T-helper 9 cell (primary cell): ENCODE results near the gene FAM193B.
"Not testable (repeated sequence)": the region's sequence is repeated elsewhere in the genome, so short reads cannot be mapped to it uniquely, and the experiment has no call there.

ENCODE experiments used
- DNase-seq: peaks from one replicate; pipeline ENCODE4 v3.0.0-alpha.2; 2020

The FAM193B gene

DNA sequence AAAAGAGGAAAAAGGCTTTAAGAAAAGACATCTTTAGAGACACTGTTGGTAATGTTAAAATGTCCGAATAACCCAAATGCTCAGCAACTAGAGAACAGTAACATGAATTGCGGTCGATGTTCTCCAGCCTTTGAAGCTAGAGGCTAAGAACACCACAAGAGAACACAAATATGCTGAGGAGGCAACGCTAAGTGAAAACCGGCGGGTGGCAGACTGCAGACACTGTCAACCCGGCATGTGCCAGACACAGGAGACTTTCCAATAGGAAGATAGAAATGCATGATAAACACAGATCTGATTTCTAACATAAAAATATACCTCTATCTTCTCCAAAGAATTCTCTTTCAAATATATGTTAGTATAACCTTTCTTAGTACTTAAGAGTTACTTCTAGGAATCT, 19.2 kb downstream of the FAM193B start:
- DNase-seq = no peak

DNA sequence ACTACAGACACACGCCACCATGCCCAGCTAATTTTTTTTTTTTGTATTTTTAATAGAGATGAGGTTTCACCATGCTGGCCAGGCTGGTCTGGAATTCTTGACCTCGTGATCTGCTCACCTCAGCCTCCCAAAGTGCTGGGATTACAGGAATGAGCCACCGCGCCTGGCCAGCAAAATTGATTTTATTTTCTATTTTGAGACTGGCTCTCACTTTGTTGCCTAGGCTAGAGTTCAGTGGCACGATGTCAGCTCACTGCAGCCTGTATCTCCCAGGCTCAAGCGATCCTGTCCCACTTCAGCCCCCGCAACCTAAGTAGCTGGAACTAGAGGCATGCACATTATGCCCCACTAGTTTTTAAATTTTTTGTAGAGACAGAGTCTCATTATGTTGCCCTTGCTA, 19.9 kb downstream of the FAM193B start:
- not testable (repeated sequence) for DNase-seq

DNA sequence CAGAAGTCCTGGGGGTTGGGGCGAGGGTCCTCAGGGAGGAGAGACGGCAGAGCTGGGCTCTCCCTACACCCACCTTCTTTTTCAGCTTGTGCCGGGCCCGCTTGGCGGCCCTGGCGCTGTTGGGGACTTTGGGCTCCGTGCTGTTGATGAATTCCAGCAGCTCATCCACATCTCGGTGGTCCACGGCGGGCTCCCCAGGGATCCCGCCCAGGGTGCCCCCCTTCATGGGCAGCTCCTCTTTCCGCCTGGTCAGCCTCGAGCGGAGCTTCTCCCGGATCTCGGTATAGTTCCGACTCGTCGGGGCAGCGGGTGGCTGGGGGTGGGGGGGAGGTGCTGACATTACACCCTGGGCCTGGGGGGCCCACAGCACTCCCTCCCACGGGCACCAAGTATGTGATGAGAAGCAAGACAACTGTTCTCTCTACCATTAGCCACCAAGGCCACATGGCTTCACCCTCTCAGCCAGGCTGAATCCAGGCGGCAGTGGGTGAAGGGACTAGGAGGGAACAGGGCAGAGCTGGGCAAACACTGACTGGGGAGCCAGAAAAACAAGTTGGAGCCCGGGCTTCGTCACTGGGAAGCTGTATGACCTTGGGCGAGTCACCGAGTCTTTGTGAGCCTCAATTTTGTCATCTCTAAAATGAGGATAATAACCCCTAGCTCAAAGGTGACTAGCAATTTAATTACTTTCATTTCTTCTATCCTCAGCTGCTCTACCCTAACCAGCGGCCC, 23.0 kb downstream of the FAM193B start:
- no peak for DNase-seq

DNA sequence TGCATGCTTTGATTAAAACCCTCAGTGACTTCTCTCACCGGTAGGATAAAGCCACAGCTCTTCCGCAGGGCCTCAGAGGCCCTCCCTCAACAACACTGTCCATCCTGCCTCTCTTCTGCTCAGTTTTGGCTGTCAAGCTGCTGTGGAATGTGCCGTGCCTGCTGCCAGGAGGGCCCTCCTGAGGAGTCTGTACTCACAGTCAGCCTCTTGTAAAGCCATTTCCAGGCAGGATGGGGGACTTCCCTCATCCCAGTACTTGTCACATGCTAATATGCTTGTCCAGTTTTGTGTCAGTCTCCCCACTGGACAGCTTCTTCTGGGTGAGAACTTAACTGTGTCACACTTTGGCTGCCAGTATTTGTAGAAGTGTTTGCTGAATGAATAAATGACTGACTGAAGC, 23.7 kb downstream of the FAM193B start:
- DNase-seq = no peak

DNA sequence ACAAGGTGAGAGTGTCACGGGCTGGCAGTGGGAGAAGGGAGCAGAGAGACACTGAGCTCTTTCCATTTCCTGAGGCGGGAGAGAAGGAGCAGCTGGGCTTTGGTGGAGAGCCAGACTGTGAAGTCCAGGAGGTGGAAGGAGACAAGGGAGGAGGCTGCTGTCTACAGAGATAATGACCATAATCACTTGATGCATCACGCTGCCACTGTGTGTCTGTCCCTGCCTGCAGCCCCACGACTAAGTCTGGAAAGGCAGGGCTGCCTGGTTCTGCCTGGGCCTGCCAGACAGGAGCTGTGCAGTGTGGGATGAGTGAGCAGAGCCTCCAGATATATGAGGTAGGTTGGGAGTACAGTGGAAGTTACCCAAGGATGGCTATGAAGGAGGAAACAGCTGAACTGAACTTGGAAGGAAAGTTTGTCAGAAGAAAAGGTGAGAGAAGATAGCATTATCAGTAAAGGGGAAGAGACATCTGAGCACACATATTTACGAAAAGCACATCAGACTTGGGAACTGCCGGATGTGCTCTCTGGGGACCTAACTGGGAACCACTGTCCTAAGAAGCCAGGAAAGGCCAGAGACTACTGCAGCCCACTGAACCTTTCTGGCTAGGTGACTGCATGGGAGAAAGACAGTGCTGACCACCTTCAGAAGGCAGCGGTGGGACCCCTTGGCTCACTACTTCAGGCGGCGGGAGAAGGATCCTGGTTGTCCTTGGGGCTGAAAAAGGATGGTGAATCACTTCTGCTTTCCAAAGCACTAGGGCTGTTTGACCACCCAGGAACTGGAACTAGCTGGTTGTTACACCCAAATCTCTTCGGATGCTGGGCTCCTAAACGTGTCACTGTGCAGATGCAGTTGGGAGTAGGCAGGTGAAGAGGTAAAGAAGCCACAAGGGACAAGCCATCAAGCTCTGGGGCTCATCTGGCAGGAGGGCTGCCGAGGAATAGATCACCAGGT, 24.8 kb downstream of the FAM193B start:
- no peak for DNase-seq

DNA sequence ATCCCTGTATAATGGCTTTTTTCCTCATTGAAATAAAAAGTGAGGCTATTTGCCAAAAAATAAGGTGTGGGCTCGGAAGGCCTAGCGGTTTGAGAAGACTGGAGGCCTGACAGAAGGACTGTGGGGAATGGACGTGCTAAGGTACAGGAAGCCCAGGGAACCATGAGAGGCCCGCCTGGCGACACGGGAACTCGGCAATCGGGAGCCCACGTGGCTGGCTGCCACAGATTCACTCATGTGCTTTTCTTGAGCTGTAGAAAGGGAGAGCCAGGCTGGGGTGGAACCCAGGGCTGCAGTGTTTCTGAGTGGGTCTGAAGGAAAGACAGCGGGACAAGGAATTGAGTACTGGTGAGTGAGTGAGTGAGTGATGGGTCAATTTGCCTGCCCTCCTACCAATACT, 25.7 kb downstream of the FAM193B start:
- DNase-seq = no peak

DNA sequence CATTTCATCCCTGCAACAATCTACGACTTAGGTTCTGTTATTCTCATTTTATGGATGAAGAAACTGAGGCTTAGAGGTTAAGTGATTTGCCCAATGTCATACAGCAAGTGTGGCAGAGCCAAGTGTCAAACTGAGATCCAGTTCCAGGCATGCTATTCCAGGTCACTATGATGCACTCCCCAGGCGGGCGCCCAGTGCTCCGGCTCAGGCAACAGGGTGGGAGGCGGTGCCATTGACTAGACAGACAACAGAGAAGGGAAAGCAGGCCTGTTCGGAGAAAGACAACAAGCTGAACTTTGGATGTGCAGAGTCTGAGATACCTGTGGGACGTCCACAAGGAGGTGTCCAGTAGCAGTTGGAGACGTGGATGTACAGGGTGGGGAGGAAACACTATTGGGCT, 26.8 kb downstream of the FAM193B start:
- DNase-seq = no peak

DNA sequence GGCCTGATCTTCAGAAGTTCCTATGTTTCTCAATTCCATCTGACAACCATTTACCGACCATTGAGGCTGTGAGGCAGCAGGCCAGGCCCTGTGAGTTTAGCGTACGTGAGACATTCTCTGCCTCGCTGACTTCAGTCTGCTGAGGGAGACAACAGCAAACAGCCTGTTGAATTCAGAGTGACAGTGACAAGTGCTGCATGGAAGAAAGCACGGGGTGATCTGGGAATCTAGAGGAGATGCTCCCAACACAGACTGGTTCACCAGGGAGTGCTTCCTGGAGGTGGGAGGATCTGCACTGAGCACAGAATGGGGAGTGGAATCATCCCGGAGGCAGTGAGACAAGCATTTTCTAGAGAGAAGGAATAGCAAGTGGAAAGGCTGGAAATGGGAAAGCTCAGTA, 27.6 kb downstream of the FAM193B start:
- no peak for DNase-seq

DNA sequence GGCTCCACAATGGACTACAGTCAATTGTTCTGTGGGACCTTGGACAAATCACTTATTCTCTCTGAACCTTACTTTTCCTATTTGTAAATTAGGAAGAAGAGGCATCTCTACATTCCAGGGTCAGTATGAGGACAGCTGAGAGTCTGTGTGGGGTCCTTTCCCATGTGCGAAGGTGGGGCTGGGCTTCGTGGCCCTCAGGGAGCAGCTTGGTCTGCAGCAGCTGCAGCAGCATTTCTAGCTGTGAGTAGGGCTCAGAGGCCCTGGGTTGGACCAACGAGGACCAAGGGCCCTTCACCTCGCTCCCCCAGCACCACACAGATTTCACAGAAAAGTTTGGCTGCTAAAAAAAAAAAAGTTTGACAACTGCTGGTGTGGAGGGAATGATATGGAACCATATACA, 28.2 kb downstream of the FAM193B start:
- no peak for DNase-seq

DNA sequence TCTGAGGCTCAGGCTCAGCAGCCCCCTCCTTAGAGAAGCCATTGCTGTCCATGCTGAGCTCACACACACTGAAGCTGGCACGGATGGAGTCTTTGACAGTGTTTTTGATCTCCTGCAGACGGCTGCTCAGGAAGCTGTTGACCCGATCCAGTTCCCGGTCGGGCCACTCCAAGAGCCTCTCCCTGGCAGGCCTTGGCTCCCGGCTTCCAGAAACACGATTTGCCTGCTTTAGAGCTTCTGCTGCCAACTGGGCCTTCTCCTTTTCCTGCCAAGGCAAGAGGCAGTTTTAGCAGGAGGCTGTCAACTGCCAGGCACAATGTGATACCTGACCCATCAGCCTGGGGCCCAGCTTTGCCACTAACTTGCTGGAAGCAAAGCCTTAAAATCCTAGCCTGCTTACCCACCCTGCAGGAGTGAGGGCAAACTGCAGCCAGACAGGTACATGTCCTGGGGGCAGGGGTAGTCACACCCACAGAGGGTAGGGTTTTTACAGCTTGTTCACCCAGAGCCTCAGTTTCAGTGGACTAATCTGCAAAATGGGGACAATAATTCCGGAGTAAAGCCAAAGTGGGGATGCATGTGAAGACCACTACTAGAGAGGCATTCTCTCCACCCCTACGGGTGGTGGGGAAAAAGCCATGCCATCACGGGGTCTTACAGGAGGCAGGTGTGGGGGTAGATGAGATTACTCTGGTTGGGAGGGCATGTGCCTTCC, 29.3 kb downstream of the FAM193B start:
- DNase-seq = no peak

DNA sequence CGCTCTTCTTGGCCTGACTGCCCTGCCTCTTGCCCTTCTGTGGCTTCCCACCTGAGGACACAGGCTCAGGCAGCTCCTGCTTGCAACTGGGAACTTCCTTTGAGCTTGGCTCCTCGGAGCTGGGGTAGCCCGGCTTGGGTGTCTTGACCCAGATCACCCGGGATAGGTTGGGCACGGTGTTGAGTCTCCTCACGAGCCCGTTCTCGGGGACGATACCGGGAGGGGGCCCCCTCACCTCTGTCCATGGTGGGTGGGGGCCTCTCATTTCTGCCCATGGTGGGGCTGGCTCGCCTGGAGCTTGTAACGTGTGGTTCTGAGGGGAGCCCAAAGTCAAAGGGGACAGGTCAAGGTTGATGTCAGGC, 29.8 kb downstream of the FAM193B start:
- DNase-seq = no peak

DNA sequence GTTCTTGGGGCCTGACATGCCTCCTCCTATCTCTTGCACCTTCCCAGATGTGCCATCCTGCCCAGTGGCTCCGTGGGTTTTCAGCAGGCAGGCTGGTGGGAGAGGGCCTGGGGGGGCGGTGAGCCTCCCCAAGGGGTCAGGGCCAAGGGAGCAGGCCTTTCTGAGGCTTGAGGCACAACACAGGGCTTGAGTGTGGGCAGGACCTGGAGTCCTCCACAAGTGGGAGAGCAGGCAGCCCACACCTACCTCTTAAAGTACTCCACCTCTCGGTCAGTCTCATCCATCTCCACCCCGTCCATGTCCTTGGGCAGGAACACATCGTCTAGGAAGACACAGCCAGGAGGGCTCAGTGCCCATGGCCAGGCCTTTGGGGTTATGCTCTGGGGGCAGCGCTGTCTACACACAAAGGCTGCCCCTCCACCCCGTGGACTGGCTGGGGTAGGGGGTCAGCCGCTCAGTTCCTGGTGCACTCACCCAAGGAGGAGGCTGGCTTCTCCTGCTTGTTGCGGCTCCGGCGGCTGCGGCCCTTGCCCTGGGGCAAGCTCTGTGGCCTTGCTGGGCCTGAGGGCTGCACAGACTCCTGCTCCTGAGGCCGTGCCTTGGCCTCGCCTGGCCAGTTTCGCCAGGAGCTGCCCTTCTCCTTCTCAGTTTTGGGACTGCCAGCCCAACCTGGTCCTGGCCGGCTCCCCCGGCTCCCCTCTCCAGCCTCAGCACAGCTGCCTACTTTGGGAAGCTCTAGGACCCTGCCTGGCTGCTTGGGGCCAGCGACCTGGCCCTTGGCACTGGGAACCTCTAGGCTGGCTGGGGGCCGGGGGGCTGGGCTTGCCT, 30.4 kb downstream of the FAM193B start:
- DNase-seq = no peak

DNA sequence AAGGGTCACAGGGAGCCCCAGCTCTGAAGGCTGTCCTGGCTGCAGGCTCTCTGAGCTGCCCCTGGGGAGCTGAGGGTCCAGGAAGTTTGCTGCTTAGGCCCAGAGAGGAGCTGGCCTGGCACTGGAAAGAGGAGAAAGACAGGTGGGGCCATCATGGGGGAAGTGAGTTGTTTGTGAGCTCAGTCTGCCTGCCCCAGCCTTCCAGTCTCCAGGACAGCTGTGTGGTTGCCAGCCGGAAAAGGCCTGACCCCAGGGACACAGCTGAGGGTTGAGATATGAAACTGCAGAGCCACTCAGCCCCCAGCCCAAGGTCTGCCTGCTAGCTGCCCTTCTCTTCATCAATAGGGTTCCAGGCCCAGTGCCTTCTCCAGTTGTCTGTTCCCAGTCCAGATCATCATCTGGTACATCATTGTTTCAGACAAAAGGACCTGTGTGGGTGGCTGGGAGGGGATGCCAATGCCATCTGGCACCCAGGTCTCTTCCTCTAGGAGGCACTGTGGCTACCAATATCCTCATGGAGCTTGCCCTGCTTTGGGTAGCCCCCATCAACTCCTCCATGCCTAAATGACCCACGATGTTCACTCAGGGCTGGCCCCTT, 33.3 kb downstream of the FAM193B start:
- DNase-seq = no peak

DNA sequence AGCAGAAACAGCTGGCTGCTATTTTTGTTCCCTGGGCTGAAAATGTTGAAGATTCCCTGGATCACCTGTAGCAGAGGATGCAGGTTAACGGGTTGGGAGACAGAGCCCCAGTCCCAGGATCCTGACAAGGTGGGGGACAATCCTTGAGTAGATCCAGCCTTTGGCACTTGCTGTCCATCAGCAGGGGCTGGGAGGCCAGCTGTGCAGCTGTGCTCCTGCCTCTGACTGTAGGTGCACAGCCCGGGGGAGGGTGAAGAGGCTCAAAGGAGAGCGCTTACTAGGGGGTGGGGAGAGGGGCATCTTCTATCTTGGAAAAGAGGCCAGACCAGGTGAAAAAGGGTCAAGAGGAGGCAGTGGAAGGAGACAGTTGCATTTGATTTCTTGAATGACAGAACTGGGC, 34.1 kb downstream of the FAM193B start:
- no peak for DNase-seq

DNA sequence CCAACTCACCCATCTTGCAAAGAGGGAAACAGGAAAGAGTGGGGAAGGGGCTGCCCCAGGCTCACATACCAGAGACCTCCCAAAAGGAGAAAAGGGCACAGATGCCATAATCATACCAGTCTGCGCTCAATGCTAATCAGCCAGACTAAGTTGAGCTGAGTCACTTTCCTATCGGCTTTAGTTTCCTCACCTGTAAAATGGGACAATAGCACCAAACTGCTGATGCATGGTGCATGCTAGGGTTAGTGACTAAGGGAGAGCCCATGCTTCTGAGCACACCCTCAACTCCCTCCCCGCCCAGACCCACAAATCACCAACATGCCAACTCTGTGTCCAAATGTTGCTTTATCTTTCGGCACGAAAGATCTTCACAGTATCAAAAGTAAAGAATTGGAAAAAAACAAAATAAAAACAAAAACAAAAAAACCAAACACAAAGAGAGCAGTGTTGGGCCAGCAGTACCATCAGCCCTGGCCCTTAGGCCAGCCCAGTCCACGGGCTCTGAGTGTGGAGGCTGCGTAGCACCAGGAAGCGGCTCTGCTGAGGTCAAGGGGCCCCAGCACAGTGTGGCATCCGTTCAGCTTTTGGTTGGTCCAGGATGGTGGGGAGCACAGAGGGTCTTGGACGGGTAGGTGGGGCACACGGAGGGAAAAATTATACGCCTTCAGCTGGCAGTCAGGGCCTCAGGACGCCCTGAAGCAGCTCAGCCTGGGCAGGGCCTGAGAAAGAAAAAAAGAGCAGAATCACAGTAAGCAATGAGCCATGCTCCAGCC, 34.7 kb downstream of the FAM193B start:
- DNase-seq = no peak

DNA sequence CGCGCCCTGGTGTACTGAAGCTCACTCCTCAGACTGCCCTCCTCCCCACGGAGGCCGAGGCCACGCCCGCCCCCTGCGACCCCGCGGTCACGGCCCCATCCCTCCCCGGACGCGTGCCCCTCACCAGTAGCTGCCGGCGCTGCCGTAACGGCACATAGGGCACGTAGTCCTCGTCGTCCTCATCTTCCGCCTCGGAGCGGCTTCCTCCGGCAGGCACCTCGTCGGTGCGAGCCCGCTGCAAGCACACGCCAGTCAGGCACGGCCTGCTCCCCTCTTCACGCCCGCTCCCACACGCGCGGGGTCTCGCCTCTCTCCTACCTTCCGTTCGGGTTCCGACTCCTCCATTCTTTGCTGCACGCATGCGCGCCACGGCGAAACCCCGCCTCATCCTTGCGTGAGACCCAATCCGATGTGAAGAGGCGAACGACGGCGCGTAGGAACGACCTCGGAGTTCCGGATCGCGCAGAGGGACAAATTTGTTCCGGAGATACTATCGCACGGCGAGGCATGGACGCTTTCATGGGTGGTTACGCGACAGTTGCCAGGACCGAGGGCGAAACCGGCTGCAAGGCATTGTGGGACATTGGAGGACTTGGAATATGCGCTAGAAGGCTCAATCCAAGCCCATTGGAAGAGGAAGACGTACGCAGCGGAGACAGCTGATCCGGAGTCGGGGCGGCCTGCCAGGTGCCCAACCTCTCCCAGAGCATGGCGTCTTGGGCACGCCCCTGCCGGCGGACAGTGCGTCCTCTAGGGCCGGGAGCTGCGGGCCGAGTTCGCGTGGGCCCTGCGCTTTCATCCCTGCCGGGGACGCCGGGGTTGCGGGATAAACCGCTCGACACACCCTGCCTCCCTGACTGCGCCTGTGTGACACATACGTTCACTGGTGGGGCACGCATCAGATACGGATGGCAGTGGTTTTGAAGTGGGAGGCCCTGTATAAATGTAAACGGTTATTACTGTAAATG, 37.5 kb downstream of the FAM193B start, which contains the start of gene DDX41:
TSS of gene DDX41 (minus strand) at position 361 of the 968 bp plus-strand sequence. CDS start at position 345, 16 bp downstream.
- peak; percentile 90 for DNase-seq

DNA sequence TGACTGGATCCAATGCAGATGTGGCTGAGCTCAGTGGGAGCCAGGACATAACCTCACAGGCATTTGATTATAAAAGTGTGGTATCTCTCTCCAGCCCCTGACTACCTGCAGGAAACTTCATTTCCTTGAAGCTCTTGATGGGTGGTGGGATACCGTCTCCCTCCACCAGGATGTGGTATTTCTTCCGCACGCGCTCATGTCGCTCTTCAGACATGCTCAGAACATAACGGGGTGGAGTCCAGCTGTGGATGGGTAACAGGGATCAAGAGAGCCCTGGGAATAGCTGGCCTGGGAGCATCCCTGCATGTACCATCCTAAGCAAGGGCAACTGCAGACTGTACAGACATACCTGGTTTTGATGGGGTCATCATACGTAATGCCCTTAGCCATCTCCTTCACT, 38.8 kb downstream of the FAM193B start:
- DNase-seq = no peak

DNA sequence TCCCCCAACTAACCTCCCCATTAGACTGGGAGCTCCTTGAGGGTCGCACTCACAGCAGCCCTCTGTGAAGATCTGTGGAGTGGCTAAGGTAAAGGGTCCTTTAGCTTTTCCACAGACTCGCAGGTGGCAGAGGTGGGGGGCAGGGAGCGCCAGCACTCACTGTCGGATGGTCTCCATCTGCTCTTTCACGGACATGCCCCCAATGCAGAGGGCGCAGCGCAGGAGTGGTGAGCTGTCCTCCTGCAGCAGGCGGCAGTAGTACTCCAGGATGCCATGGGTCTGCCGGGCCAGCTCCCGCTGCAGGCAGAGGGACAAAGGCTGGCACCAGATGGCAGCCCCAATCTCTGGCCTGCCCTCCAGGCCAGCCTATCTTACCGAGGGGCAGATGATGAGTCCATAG, 39.8 kb downstream of the FAM193B start:
- DNase-seq = no peak

DNA sequence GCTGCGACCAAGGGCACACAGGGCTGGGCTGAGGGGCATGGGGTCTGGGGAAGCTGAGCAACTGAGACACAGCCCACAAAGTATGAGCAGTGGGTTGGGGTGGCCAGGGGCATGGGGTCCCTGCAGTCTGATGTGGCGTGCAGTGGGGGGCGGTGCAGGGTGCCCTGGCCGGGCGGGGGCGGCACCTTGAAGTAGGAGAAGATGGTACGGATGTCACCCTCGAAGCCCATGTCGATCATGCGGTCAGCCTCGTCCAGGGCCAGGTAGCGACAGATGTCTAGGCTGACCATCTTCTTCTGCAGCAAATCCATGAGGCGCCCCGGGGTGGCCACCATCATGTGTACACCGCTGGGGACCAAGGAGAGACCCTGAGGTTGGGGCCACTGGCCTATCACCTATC, 40.9 kb downstream of the FAM193B start:
- no peak for DNase-seq
